Measurements from ENCODE around the gene SERPINA3. TPM values are rescaled to one million over a fixed set of nuclear protein-coding genes. Genes with fewer than 3 reads are reported as not detected.
"Not testable (repeated sequence)": the region's sequence is repeated elsewhere in the genome, so short reads cannot be mapped to it uniquely, and the experiment has no call there.

The SERPINA3 gene
- total RNA-seq, 2 experiments from 2014 or later = not detected

DNA sequence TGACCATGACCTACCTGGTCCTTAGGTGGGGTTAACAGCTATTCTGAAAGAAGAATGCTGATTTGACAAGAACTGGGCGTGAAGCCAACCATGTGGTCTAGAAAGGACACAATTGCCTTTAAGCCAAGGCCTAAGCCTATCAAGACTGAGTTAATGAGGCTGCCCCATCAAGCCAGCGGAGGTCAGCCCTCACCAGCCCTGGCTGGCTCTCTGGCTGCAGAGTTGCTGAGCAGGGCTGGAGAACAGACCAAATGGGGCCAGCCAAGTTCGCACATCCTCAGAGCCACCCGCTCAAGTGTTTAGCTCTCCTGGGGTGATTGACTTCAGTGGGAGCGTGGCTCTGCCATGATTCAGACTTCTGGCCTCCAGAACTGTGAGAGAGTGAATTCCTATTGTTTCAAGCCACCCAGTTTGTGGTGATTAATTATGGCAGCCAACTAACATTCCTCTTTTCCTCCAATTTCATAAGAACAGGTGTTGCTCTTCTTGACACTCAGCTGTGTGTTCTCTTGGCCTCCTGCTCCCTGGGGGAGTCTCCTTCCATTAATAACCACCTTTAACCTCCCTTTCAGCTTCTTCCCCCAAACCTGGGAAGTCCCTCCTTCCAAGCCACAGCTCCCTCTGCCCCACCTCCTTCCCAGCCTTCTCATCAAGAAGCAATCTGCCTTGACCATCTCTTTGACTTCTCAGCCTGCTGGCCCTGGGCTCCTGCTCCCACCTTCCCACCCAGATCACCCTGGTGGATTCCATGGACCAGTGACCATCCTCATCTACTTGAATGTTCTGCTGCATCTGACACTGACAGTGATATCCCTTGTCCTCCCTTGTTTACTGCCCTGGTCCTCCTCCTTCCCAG is 36.2 kb upstream of the SERPINA3 start:
- H3K27ac Mint-ChIP-seq = no peak overlapping the region
- H3K27me3 Mint-ChIP-seq (ENCODE audit: low read depth) = peaks cover 3% of the 10 kb centered on the region
- no peak overlapping the region for H3K4me3 Mint-ChIP-seq
- CTCF ChIA-PET = no interaction called here
- no peaks in the 10 kb centered on the region for H3K4me1 Mint-ChIP-seq (ENCODE audit: low read depth)
- H3K9me3 Mint-ChIP-seq = no peaks in the 10 kb centered on the region
- intact Hi-C loops (cut with micrococcal nuclease) = no loop called here
- no peaks in the 10 kb centered on the region for H3K36me3 Mint-ChIP-seq (ENCODE audit: low read depth)
- no peak for DNase-seq

DNA sequence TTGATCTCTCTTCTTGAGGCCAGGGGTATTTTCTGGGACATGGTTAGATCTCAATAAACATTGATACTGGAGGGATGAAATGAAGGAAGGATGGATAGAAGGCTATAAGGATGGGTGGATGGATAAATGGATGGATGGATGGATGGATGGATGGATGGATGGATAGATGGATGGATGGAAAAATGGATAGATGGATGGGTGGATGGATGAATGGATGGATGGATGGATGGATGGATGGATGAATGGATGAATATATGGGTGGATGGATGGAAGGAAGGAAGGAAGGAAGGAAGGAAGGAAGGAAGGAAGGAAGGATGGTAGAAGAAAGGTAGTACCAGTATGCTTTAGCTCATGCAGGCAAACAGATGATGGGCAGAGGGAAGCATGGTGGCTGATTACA is 34.7 kb upstream of the SERPINA3 start:
- DNase-seq; H3K9me3 Mint-ChIP-seq; intact Hi-C loops (cut with micrococcal nuclease); H3K27ac Mint-ChIP-seq; H3K4me1 Mint-ChIP-seq (ENCODE audit: low read depth); H3K4me3 Mint-ChIP-seq; H3K36me3 Mint-ChIP-seq (ENCODE audit: low read depth); CTCF ChIA-PET; H3K27me3 Mint-ChIP-seq (ENCODE audit: low read depth): not testable (repeated sequence)

DNA sequence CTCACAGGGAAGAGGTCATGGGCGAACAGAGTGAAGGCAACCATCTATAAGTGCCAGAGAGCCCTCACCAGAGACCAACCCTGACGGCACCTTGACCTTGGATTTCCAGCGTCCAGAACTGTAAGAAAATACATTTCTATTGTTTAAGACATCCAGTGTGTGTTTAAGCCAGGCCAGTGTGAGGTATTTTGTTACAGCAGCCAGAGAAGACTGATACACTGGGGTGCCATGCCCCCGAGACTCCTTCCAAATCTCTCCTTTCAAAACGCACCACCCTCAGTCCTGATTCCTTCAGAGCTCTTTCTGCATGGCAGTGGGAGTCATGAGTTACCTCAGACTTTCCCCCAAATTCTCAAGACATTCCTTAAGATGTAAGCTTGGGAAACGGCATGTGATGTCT is 33.5 kb upstream of the SERPINA3 start:
- no peak overlapping the region for H3K4me3 Mint-ChIP-seq
- intact Hi-C loops (cut with micrococcal nuclease) = no loop called here
- DNase-seq = no peak

DNA sequence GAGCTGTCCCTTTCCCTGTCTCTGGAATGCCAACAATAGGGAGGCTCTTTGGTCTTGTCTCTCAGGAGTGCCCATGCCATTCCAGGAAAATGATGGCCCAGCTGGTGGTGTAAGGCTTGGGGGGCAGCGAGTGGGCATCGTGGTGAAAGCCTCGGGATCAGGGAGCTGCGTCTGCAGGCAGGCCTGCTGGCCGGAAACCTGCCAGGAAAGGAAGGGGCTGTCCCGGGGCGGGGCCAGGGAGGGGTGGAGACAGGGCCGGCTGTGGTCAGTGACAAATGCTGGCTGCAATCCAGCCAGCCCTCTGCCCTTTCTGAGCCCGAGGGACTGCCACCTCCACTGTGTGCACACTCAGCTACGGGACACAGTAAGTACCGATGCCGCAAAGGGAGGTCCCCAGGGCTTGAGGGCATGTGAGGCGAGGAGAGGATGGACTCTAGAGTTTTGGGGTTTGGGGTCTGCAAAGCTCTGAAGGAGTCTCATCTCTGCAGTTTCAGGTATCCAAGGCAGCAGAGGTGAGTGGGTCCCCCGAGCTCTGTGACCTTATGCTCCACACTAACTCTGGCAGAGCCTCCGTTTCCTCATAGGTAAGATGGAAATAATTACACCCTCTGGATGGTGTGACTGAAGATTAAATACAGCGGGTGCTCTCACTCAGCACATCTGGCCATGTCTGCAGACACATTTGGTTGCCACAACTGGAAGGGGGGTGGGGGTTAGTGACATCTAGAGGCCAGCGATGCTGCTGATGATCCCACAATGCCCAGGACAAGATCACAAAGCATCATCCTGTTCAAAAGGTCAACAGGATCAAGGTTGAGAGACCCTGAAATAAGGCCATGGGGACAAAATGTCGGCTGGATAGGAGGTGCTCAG is 30.8 kb upstream of the SERPINA3 start, which contains the start of gene SERPINA5:
Gene SERPINA5 (plus strand): TSS at position 300 of the 873 bp plus-strand sequence. CDS start 5,937 bp downstream, outside the sequence.
- H3K4me1 Mint-ChIP-seq (ENCODE audit: low read depth) = no peaks in the 10 kb centered on the region
- no peak within 1 kb of the TSS for H3K27ac Mint-ChIP-seq
- H3K4me3 Mint-ChIP-seq = no peak within 1 kb of the TSS
- CTCF ChIA-PET = no interaction called here
- no peak for DNase-seq
- intact Hi-C loops (cut with micrococcal nuclease) = no loop called here
- H3K36me3 Mint-ChIP-seq (ENCODE audit: low read depth) = no peaks in the 10 kb centered on the region
- no peaks in the 10 kb centered on the region for H3K9me3 Mint-ChIP-seq
- peaks cover 4% of the 10 kb centered on the region for H3K27me3 Mint-ChIP-seq (ENCODE audit: low read depth)

More for the DNA sequence above, 33.5 kb upstream of the SERPINA3 start:
- peaks cover 4% of the 10 kb centered on the region for H3K27me3 Mint-ChIP-seq (ENCODE audit: low read depth)
- no peaks in the 10 kb centered on the region for H3K36me3 Mint-ChIP-seq (ENCODE audit: low read depth)
- no peaks in the 10 kb centered on the region for H3K4me1 Mint-ChIP-seq (ENCODE audit: low read depth)
- CTCF ChIA-PET = no interaction called here
- H3K27ac Mint-ChIP-seq = no peak overlapping the region
- no peaks in the 10 kb centered on the region for H3K9me3 Mint-ChIP-seq

DNA sequence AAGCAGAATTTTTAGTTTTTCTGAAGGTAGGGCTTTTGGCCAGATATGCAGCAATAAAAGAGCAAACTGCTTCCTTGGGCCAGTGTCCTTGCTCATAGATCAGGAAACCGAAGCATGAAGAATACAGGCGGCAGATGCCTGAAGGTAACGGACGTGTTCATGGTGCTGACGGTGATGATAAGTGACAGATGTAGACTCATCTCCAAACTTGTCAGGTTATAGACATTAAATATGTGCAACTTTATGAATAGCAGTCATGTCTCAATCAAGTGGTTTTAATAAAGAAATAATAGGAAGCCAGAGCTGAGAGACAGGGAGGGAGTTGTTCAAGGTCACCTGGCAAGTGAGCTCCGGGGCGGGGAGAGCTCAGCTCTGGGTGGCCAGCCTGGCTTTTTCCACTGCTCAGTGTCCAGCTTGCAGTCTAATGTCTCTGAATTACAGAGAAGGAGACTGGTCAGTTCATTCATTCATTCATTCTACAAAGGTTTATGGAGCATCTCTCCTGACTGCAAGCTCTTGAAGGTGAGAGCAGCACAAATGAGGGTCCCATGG is 29.9 kb upstream of the SERPINA3 start:
- Mint-ChIP-seq H3K4me3 (no peak overlapping the region), H3K4me1 (ENCODE audit: low read depth) (no peaks in the 10 kb centered on the region), H3K27ac (no peak overlapping the region), H3K27me3 (ENCODE audit: low read depth) (peaks cover 8% of the 10 kb centered on the region), H3K9me3 (no peaks in the 10 kb centered on the region), H3K36me3 (ENCODE audit: low read depth) (no peaks in the 10 kb centered on the region)
- no peak for DNase-seq
- CTCF ChIA-PET = no interaction called here
- intact Hi-C loops (cut with micrococcal nuclease) = no loop called here

DNA sequence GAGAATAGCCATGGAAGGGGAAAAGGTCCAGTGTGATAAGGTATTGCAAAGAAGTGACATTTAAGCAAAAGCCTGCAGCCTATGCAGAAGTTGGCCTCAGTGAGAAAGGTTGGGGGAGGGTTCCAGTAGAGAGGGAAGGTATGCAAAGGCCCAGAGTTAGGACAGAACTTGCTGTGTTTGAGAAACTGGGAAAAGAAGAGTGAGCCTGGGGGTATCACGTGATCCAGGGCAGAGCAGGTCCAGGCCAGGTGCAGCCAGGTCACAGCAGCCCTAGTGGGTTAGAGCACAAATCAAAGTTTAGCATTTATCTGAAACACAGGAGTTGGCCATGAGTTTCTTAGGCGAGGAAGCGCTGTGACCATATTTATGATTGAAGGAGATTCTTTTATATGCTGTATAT is 29.3 kb upstream of the SERPINA3 start:
- Mint-ChIP-seq H3K27ac (no peak overlapping the region), H3K4me3 (no peak overlapping the region), H3K36me3 (ENCODE audit: low read depth) (no peaks in the 10 kb centered on the region), H3K9me3 (no peaks in the 10 kb centered on the region), H3K27me3 (ENCODE audit: low read depth) (peaks cover 9% of the 10 kb centered on the region), H3K4me1 (ENCODE audit: low read depth) (no peaks in the 10 kb centered on the region)
- intact Hi-C loops (cut with micrococcal nuclease) = no loop called here
- CTCF ChIA-PET = interaction anchor here (0.8 kb wide), 1 partner anchor 107 kb away, joined by 3 read pairs; no protein-coding TSS in a partner anchor
- DNase-seq = no peak

DNA sequence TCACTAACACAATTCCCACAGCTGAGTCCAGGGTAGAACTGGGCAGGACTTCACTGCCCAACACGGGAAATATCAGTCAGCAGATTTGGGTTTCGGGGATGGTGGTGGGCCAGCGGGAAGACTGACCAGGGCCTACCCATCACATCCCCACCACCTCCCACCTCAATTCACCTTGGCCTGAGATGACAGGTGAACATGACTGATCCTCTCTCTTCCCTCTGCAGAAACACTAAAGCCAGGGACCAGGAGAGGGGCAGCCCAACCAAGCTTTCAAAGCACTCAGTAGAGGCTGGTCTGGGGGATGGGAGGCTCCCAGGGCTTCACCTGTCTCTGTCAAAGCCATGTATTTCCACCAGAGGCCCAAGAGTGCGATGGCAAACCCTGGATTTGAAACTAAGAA is 28.6 kb upstream of the SERPINA3 start:
- CTCF ChIA-PET = interaction anchor here (0.8 kb wide), 1 partner anchor 107 kb away, joined by 3 read pairs; no protein-coding TSS in a partner anchor
- intact Hi-C loops (cut with micrococcal nuclease) = no loop called here
- no peak for DNase-seq
- H3K27ac Mint-ChIP-seq = no peak overlapping the region
- H3K36me3 Mint-ChIP-seq (ENCODE audit: low read depth) = no peaks in the 10 kb centered on the region
- no peak overlapping the region for H3K4me3 Mint-ChIP-seq
- H3K27me3 Mint-ChIP-seq (ENCODE audit: low read depth) = peaks cover 9% of the 10 kb centered on the region
- H3K4me1 Mint-ChIP-seq (ENCODE audit: low read depth) = no peaks in the 10 kb centered on the region
- H3K9me3 Mint-ChIP-seq = no peaks in the 10 kb centered on the region

DNA sequence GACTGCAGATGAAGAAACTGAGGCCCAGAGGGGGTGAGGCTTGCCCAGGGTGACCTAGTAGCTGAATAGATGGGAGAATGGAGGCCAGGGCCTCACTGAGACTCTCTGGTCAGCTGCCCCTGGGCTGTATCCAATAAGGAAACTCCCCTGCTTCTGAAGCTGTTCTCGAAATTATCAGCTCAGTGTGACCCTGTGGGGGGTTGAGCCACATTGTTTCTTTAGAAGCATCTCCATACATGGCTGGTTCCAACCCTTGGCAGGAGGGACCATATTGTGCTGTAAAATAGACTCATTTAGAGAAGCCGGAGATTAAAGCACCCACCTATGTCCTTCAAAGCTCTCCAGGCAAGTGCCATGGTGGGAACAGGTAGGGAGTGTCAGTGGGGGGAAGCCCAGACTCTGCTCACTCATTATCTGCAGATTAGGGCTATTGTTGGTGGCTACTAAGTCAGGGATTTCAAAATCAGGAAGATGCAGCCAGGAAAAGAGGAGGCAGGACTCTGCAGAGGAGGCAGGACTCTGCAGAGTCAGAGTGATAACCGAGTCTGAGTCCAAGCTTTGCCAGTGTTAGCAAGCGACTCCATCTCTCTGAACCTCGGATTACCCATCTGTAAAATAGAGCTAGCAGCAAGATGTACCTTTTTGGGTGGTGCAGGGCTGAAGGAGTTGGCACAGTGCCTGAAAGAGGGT is 27.5 kb upstream of the SERPINA3 start:
- Mint-ChIP-seq H3K27me3 (ENCODE audit: low read depth) (peaks cover 9% of the 10 kb centered on the region), H3K4me3 (no peak overlapping the region), H3K4me1 (ENCODE audit: low read depth) (no peaks in the 10 kb centered on the region), H3K36me3 (ENCODE audit: low read depth) (no peaks in the 10 kb centered on the region), H3K9me3 (no peaks in the 10 kb centered on the region), H3K27ac (no peak overlapping the region)
- CTCF ChIA-PET = no interaction called here
- no peak for DNase-seq
- intact Hi-C loops (cut with micrococcal nuclease) = no loop called here

DNA sequence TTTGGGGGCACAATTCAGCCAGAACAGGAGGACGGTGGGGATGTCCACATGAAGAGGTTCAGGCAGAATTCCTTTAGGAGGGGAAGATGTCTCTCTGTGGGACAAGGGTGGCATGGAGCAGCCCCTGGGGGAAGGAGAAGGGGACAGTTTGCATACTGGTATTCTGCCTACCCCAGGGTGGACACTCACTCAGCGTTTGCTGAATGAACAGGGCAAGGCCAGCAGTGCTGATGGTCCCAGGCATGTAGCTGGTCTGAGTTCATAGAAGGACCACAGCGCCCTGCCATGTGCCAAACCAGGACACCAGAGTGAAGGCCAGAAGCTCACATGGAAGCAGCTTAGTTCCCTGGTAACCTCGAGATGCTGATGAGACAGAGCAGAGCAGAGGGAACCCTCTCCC is 25.6 kb upstream of the SERPINA3 start:
- Mint-ChIP-seq H3K27me3 (ENCODE audit: low read depth) (peaks cover 5% of the 10 kb centered on the region), H3K36me3 (ENCODE audit: low read depth) (no peaks in the 10 kb centered on the region), H3K27ac (no peak overlapping the region), H3K4me1 (ENCODE audit: low read depth) (no peaks in the 10 kb centered on the region), H3K9me3 (no peaks in the 10 kb centered on the region), H3K4me3 (no peak overlapping the region)
- intact Hi-C loops (cut with micrococcal nuclease) = no loop called here
- DNase-seq = no peak
- CTCF ChIA-PET = no interaction called here

DNA sequence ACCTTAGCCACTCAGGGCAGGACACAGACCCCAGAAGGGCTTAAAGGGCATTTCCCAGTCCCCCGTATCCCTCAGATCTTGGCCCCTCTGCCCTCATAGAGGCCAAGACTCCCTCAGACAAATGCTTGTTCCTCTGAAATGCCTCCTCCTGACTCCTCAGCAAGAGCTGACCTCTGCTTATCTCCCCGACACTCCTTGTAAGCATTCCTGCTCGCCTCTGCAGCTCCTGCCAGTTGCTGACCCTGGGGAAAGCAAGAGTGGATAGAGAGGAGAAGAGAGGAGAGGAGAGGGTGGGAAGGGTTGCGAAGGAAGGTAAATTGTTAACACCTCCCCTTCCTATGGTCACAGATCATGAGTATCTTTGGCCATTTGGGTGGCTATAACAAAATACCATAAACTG is 23.9 kb upstream of the SERPINA3 start:
- Mint-ChIP-seq H3K27ac (no peak overlapping the region), H3K9me3 (no peaks in the 10 kb centered on the region), H3K4me1 (ENCODE audit: low read depth) (no peaks in the 10 kb centered on the region), H3K36me3 (ENCODE audit: low read depth) (no peaks in the 10 kb centered on the region), H3K4me3 (no peak overlapping the region), H3K27me3 (ENCODE audit: low read depth) (peaks cover 4% of the 10 kb centered on the region)
- no peak for DNase-seq
- intact Hi-C loops (cut with micrococcal nuclease) = no loop called here
- CTCF ChIA-PET = no interaction called here

DNA sequence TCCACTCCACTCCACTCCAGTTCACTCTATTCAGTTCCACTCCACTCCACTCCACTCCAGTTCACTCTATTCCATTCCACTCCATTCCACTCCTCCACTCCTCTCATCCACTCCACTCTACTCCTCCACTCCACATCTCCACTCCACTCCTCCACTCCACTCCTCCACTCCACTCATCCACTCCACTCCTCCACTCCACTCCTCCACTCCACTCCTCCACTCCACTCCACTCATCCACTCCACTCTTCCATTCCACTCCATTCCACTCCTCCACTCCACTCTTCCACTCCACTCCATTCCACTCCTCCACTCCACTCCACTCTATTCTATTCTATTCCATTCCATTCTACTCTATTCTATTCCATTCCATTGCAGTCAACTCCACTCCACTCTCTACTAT is 21.1 kb upstream of the SERPINA3 start:
- Mint-ChIP-seq H3K4me3 (no peak overlapping the region), H3K9me3 (no peaks in the 10 kb centered on the region), H3K27me3 (ENCODE audit: low read depth) (peaks cover 4% of the 10 kb centered on the region), H3K4me1 (ENCODE audit: low read depth) (no peaks in the 10 kb centered on the region), H3K27ac (no peak overlapping the region), H3K36me3 (ENCODE audit: low read depth) (no peaks in the 10 kb centered on the region)
- CTCF ChIA-PET = no interaction called here
- intact Hi-C loops (cut with micrococcal nuclease) = no loop called here
- DNase-seq = no peak

DNA sequence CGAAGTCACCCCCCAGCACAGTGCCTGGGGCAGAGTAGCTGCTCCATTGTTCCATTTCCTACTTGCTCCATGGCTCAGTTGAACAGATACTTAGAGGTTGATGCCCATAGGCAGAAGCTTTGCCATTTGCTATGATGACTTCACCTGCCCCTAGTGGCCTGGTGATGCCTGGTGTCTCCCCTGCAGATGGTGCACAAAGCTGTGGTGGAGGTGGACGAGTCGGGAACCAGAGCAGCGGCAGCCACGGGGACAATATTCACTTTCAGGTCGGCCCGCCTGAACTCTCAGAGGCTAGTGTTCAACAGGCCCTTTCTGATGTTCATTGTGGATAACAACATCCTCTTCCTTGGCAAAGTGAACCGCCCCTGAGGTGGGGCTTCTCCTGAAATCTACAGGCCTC is 20.3 kb upstream of the SERPINA3 start:
- intact Hi-C loops (cut with micrococcal nuclease) = no loop called here
- CTCF ChIA-PET = no interaction called here
- Mint-ChIP-seq H3K4me3 (no peak overlapping the region), H3K4me1 (ENCODE audit: low read depth) (no peaks in the 10 kb centered on the region), H3K27me3 (ENCODE audit: low read depth) (peaks cover 4% of the 10 kb centered on the region), H3K27ac (no peak overlapping the region), H3K9me3 (no peaks in the 10 kb centered on the region), H3K36me3 (ENCODE audit: low read depth) (no peaks in the 10 kb centered on the region)
- no peak for DNase-seq

All from activated naive CD4-positive, alpha-beta T cell treated with anti-CD3 and anti-CD28 coated beads for 36 hours (primary cell).